GM19025 (cell line): ENCODE measurements around the gene PHF21A.

Source experiments
- ATAC-seq: cut with Tn5 transposase; IDR thresholded peaks from one replicate; pipeline ENCODE4 v1.9.1; 2021; ENCODE audit warnings: mild to moderate bottlenecking, low read depth, moderate library complexity; ENCODE audit not compliant: unreplicated experiment

PHF21A gene

GRCh38 chr11:46099963-46100316 is 21.3 kb downstream of the PHF21A start:
- ATAC-seq, result no peak

- ATAC-seq, result no peak
Observed at GRCh38 chr11:46090375-46090774, 30.9 kb downstream of the PHF21A start.

- no peak for ATAC-seq
Observed at GRCh38 chr11:46079662-46080061, 41.6 kb downstream of the PHF21A start.

GRCh38 chr11:46075928-46076327 is 45.3 kb downstream of the PHF21A start:
- ATAC-seq, result no peak

- no peak for ATAC-seq
Observed at GRCh38 chr11:46075168-46075567, 46.1 kb downstream of the PHF21A start.

- ATAC-seq, result no peak
Observed at GRCh38 chr11:46073632-46074031, 47.6 kb downstream of the PHF21A start.

GRCh38 chr11:46072172-46072964 is 48.9 kb downstream of the PHF21A start:
- no peak for ATAC-seq

- no peak for ATAC-seq
Observed at GRCh38 chr11:46071091-46071490, 50.2 kb downstream of the PHF21A start.

- ATAC-seq, result no peak
Observed at GRCh38 chr11:46069595-46069994, 51.7 kb downstream of the PHF21A start.

GRCh38 chr11:46066335-46066734 is 54.9 kb downstream of the PHF21A start:
- ATAC-seq, result no peak

- ATAC-seq, result no peak
Observed at GRCh38 chr11:46065681-46066080, 55.6 kb downstream of the PHF21A start.

GRCh38 chr11:46064221-46064620 is 57.0 kb downstream of the PHF21A start:
- no peak for ATAC-seq

- no peak for ATAC-seq
Observed at GRCh38 chr11:46063138-46063537, 58.1 kb downstream of the PHF21A start.

- ATAC-seq, result no peak
Observed at GRCh38 chr11:46060013-46060412, 61.2 kb downstream of the PHF21A start.

- no peak for ATAC-seq
Observed at GRCh38 chr11:46057489-46057888, 63.8 kb downstream of the PHF21A start.

- ATAC-seq, result no peak
Observed at GRCh38 chr11:46055371-46055770, 65.9 kb downstream of the PHF21A start.

- ATAC-seq, result no peak
Observed at GRCh38 chr11:46051102-46051501, 70.2 kb downstream of the PHF21A start.

- ATAC-seq, result no peak
Observed at GRCh38 chr11:46050662-46051061, 70.6 kb downstream of the PHF21A start.

- ATAC-seq, result no peak
Observed at GRCh38 chr11:46050003-46050461, 71.2 kb downstream of the PHF21A start.

- ATAC-seq, result no peak
Observed at GRCh38 chr11:46049325-46049897, 71.8 kb downstream of the PHF21A start.

- no peak for ATAC-seq
Observed at GRCh38 chr11:46048198-46048597, 73.1 kb downstream of the PHF21A start.

GRCh38 chr11:46047520-46047919 is 73.7 kb downstream of the PHF21A start:
- no peak for ATAC-seq
